Kidney epithelial cell (primary cell): Measurements from ENCODE around the gene FCSK. TPM values are rescaled to one million over a fixed set of nuclear protein-coding genes. Genes with fewer than 3 reads are reported as not detected.

Source experiments
- DNase-seq: peaks from one replicate; pipeline ENCODE4 v3.0.0-alpha.2; 2010; ENCODE audit warnings: low read depth
- H3K27me3 ChIP-seq: 2 replicates; pipeline ENCODE4 v1.6.0; 2011; ENCODE audit warnings: low read length; ENCODE audit not compliant: control insufficient read depth, insufficient read depth
- H3K36me3 ChIP-seq: 2 replicates; pipeline ENCODE4 v1.5.1; 2011; ENCODE audit warnings: low read length; ENCODE audit not compliant: control insufficient read depth, insufficient read depth
- H3K4me3 ChIP-seq: 2 replicates; pipeline ENCODE4 v1.5.1; 2011; ENCODE audit warnings: low read depth, mild to moderate bottlenecking, control low read depth, low read length
- total RNA-seq: library from RNA; depleted of rRNA; stranded (reverse); fragments of >200 nt; gene quantifications from 2 replicates; pipeline ENCODE4 v1.2.3, GENCODE V29; 2015
- TF ChIP-seq, protein P1 (sequence below): IDR thresholded peaks from 2 replicates; pipeline ENCODE4 v1.5.1; 2011; ENCODE audit warnings: mild to moderate bottlenecking, moderate library complexity, low read length, control low read depth, inconsistent platforms; ENCODE audit not compliant: insufficient read depth, poor library complexity, severe bottlenecking

The FCSK gene
- total RNA-seq, 1 donor from 2014 or later: 19.9 TPM

DNA sequence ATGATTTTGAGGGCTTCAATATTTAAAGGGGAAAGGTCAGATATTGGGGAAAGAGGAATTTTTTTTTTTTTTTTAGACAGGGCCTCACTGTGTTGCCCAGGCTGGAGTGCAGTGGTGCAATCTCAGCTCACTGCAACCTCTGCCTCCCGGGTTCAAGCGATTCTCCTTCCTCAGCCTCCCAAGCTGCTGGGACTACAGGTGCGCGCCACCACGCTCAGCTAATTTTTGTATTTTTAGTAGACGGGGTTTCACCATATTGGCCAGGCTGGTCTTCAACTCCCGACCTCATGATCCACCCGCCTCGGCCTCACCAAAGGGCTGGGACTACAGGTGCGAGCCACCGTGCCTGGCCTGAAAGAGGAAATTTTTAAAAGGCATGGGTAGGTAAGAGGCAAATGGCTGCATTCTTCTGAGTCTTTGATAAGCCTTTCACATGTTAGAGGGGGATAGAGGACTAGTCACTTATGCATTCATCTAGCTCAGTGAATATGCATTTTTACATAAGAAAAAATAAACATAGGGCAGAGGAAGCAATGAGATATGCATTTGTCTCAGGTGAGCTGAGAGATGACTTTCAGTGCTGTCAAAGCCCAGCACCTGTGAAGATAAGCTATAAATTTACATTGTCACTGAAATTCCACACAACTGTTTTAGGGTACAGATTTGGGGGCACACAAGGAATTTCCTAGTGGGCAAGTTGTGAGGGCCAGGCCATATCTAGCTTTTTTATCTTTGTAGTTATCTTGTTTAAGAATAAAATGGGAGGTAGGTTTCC lies 1.1 kb upstream of the FCSK start:
- H3K4me3 ChIP-seq: peak overlapping the region; percentile 77
- no peaks in the 10 kb centered on the region for H3K27me3 ChIP-seq
- no peaks in the 10 kb centered on the region for H3K36me3 ChIP-seq
- no peak for DNase-seq
- TF ChIP-seq, protein P1, sequence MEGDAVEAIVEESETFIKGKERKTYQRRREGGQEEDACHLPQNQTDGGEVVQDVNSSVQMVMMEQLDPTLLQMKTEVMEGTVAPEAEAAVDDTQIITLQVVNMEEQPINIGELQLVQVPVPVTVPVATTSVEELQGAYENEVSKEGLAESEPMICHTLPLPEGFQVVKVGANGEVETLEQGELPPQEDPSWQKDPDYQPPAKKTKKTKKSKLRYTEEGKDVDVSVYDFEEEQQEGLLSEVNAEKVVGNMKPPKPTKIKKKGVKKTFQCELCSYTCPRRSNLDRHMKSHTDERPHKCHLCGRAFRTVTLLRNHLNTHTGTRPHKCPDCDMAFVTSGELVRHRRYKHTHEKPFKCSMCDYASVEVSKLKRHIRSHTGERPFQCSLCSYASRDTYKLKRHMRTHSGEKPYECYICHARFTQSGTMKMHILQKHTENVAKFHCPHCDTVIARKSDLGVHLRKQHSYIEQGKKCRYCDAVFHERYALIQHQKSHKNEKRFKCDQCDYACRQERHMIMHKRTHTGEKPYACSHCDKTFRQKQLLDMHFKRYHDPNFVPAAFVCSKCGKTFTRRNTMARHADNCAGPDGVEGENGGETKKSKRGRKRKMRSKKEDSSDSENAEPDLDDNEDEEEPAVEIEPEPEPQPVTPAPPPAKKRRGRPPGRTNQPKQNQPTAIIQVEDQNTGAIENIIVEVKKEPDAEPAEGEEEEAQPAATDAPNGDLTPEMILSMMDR: no peak

DNA sequence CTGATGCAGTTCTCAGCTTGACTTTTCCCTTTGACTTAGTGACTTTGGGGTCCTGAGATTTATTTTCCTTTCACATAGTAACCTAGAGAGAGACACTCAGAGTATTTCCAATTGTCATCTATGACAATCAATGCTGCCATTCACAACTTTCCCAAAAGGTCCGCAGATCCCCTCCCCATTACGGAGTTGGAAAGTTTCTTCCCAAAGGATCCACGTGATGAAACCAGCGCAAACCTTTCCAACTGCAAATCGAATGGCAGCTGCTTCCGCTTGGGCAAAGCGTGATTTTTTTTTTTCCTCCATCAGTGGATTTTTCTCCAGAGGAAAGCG lies 538 bp upstream of the FCSK start:
- TF ChIP-seq, protein P1: no peak
- H3K27me3 ChIP-seq: no peaks in the 10 kb centered on the region
- DNase-seq: no peak
- peak overlapping the region; percentile 77 for H3K4me3 ChIP-seq
- H3K36me3 ChIP-seq: no peaks in the 10 kb centered on the region

DNA sequence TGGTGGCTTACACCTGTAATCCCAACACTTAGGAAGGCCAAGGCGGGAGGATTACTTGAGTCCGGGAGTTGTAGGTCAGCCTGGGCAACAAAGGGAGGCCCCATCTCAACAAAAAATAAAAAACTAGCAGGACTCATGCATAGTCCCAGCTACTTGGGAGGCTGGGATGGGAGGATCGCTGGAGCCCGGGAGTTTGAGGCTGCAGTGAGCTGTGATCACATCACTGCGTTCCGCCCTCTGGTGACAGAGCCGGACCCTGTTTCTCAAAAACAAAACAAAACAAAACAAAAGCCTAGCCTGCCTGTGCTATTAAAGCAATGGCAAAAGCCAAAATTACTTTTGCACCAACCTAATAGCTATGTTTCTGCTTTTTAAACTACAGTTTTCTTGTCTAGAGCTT lies 1.5 kb downstream of the FCSK start:
- DNase-seq: no peak
- H3K36me3 ChIP-seq: no peaks in the 10 kb centered on the region
- TF ChIP-seq, protein P1: no peak
- no peaks in the 10 kb centered on the region for H3K27me3 ChIP-seq
- no peak overlapping the region for H3K4me3 ChIP-seq

DNA sequence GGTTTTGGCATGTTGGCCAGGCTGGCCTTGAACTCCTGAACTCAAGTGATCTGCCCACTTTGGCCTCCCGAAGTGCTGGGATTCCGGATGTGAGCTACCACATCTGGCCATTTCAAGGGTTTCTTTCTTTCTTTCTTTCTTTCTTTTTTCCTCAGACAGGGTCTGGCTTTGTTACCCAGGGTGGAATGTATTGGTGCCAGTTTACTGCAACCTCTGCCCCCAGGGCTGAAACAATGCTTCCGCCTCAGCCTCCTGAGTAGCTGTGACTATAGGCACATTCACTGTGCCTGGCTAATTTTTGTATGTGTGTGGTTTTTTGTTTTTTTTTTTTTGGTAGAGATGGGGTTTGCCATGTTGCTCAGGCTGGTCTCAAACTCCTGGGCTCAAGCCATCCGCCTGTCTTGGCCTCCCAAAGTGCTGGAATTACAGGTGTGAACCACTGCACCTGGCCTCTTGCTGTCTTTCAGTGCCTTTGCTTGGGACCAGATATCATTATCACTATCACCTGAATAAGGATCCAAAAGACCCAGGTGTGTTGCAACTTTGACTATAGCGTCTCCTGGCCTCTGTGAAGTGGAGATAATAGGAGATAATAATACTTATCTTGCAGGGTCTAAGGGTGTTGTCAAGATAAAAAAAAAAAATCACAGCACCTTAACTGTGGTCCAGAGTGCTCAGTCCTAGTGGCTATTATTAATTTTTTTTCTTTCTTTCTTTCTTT lies 3.2 kb downstream of the FCSK start:
- H3K27me3 ChIP-seq: no peaks in the 10 kb centered on the region
- TF ChIP-seq, protein P1: no peak
- H3K4me3 ChIP-seq: no peak overlapping the region
- H3K36me3 ChIP-seq: no peaks in the 10 kb centered on the region
- no peak for DNase-seq

DNA sequence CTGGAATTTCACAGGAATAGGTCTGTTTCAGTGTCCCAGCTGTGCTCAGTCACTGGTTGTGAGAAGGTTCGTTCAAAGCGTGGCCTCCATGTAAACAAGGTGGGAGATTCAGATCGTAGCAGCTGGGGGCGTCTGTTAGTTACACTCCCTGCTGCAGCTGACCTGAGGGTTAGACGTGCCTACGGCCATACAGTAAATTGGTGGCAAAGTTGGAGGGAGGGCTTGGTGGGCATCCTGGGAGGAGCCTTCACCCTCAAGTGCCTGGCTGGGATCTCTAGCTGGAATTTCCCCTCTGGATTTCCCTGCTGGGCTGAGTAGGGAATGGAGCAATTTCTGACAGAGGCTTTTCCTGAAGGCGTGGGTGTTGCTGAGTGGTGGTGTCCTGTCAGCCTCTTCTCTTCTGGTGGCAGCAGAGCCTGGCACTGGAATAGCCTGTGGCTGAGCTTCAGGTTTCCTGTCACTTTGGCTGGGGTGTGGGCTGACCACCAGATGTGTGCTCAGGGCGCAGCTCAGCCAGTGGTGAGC lies 6.4 kb downstream of the FCSK start:
- TF ChIP-seq, protein P1: no peak

More for the DNA sequence above, 6.4 kb downstream of the FCSK start:
- no peak overlapping the region for H3K4me3 ChIP-seq
- no peaks in the 10 kb centered on the region for H3K36me3 ChIP-seq
- no peaks in the 10 kb centered on the region for H3K27me3 ChIP-seq
- no peak for DNase-seq
